Type B pancreatic cell (in vitro differentiated cells): Measurements from ENCODE around the gene OPRM1. TPM values are rescaled to one million over a fixed set of nuclear protein-coding genes. Genes with fewer than 3 reads are reported as not detected.
"Not testable (repeated sequence)": the region's sequence is repeated elsewhere in the genome, so short reads cannot be mapped to it uniquely, and the experiment has no call there.

Source experiments
- DNase-seq: peaks from one replicate; pipeline ENCODE4 v3.0.0; 2021; ENCODE audit warnings: mixed read lengths; ENCODE audit not compliant: unreplicated experiment; ENCODE audit errors: extremely low spot score
- H3K27ac Mint-ChIP-seq: 2 replicates; pipeline ENCODE4 v1.8.0; 2021; ENCODE audit warnings: mild to moderate bottlenecking, mixed read lengths
- H3K27me3 Mint-ChIP-seq: 2 replicates; pipeline ENCODE4 v1.8.0; 2021; ENCODE audit warnings: mixed read lengths
- H3K36me3 Mint-ChIP-seq: 2 replicates; pipeline ENCODE4 v1.8.0; 2021; ENCODE audit warnings: mixed read lengths
- H3K4me1 Mint-ChIP-seq: one replicate; pipeline ENCODE4 v1.8.0; 2021; ENCODE audit warnings: mixed read lengths; ENCODE audit not compliant: unreplicated experiment
- H3K4me3 Mint-ChIP-seq: 2 replicates; pipeline ENCODE4 v1.8.0; 2021; ENCODE audit warnings: mild to moderate bottlenecking, mixed read lengths
- H3K9me3 Mint-ChIP-seq: 2 replicates; pipeline ENCODE4 v1.8.0; 2021; ENCODE audit warnings: mixed read lengths
- total RNA-seq: library from RNA; stranded (reverse); gene quantifications from 2 replicates; pipeline ENCODE4 v1.2.1, GENCODE V29; 2021; ENCODE audit warnings: low replicate concordance
- TF ChIP-seq, protein P1 (sequence below): fragments of 200-600 bp; sonication (generic); conservative IDR thresholded peaks from 2 replicates; pipeline ENCODE4 v1.5.0; 2021; ENCODE audit warnings: antibody characterized with exemption, mild to moderate bottlenecking

The OPRM1 gene
- total RNA-seq, 1 donor from 2014 or later: not detected

DNA sequence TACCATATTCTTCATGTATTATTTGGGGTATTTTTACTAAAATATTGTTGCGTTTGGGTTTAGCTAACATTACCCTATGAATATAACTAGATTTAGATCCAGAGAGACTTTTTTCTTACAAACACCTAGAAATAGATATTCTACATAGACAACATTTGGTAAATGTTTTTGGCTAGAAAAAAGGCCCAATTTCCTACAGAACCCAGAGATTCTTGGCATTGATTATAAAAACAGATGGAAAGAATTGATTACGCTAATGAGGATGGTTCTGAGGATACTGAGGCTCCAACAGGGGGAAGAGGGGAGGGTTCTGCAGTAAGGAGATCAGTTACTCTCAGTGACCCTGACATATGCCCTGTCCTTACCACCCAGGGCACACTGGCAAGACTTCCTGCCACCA is 194.3 kb downstream of the OPRM1 start:
- Mint-ChIP-seq H3K27me3 (no peaks in the 10 kb centered on the region), H3K4me1 (no peaks in the 10 kb centered on the region), H3K9me3 (no peaks in the 10 kb centered on the region), H3K36me3 (no peaks in the 10 kb centered on the region), H3K4me3 (no peak overlapping the region), H3K27ac (no peak overlapping the region)
- TF ChIP-seq, protein P1, sequence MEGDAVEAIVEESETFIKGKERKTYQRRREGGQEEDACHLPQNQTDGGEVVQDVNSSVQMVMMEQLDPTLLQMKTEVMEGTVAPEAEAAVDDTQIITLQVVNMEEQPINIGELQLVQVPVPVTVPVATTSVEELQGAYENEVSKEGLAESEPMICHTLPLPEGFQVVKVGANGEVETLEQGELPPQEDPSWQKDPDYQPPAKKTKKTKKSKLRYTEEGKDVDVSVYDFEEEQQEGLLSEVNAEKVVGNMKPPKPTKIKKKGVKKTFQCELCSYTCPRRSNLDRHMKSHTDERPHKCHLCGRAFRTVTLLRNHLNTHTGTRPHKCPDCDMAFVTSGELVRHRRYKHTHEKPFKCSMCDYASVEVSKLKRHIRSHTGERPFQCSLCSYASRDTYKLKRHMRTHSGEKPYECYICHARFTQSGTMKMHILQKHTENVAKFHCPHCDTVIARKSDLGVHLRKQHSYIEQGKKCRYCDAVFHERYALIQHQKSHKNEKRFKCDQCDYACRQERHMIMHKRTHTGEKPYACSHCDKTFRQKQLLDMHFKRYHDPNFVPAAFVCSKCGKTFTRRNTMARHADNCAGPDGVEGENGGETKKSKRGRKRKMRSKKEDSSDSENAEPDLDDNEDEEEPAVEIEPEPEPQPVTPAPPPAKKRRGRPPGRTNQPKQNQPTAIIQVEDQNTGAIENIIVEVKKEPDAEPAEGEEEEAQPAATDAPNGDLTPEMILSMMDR: no peak
- DNase-seq: no peak

DNA sequence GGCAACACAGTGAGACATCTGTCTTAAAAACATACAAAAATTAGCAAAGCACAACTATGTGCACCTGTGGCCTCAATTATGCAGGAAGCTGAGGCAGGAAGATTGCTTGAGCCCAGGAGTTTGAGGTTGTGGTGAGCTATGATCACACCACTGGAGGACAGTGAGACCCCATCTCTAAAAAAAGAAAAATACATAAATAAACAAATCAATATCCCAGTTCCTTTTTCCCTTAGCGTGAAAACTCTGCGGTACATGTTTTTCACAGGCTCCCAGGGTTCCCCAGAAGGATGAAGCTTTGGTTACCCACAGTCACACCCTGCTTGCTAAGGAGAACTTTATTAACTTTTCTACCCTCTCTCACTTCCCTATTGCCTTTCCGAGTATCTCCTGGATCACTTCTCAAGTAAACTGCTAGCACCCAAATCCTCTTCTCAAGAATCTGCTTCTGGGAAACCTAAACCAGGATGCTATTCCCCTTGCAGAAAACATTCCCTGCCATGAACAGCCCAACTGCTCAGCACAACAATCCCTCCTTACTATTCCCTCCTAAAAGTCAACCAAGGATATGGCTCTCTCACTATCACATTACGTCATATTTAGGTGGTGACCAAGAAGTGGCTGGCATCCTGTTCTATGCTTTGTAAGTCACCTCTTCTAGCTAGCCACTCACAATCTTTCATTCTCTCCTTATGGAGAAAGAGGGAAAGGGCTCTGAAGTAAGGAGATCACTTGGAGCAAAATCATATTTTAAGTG is 195.2 kb downstream of the OPRM1 start:
- Mint-ChIP-seq H3K27me3 (no peaks in the 10 kb centered on the region), H3K9me3 (no peaks in the 10 kb centered on the region), H3K4me3 (no peak overlapping the region), H3K27ac (no peak overlapping the region), H3K36me3 (no peaks in the 10 kb centered on the region), H3K4me1 (no peaks in the 10 kb centered on the region)
- no peak for DNase-seq
- TF ChIP-seq, protein P1: no peak

DNA sequence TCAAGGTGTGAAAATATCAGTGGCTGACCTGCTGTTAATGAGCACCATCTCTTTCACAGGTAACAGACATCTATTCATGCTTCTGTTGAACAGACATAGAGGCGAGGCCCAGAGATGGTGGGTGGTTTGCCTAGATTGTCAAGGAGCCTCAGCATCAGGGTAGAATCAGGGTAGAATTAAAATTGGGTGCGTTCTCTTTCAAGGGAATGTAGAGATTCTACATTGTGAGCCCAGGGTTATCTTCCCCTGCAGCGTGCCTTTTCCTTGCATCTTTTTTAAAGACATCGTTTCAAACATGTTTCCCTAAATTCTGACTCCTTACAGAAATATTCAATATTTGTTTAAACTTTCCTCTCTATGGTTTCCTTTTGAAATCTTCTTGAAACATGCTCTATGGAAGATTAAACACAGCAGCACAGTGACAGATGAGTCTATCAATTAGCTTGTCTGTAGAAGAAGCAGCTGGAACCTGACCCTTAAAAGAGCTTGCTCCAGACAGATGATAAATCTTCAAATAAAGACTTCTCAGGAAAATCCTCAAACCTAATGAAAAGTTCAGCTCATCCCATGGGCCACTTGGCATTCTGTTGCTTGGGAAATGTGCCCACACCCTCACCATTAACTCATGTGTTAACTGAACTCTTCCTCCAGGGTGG is 197.7 kb downstream of the OPRM1 start:
- no peaks in the 10 kb centered on the region for H3K36me3 Mint-ChIP-seq
- no peaks in the 10 kb centered on the region for H3K27me3 Mint-ChIP-seq
- no peak for DNase-seq
- no peak overlapping the region for H3K27ac Mint-ChIP-seq
- H3K9me3 Mint-ChIP-seq: no peaks in the 10 kb centered on the region
- H3K4me1 Mint-ChIP-seq: no peaks in the 10 kb centered on the region
- TF ChIP-seq, protein P1: no peak
- no peak overlapping the region for H3K4me3 Mint-ChIP-seq

DNA sequence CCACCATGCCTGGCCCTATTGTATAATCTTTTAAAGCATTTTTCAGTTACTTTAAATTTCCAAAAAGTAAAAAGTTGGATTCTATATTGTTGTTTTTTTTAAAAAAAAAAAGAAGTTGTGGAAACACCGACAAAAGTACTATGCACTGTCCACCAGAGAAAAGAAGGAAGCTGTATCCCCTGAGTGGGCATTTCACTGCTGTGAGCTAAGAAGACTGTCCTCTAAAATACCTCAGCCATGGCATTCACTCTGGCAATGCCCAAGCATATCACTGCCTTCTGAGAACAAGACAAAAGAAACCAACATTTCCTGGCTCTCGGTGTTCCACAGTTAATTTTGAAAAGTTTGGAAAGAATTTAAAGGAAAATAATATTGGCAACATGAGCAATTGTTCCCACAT is 199.8 kb downstream of the OPRM1 start:
- H3K9me3 Mint-ChIP-seq: no peaks in the 10 kb centered on the region
- H3K27ac Mint-ChIP-seq: no peak overlapping the region
- DNase-seq: no peak
- H3K36me3 Mint-ChIP-seq: no peaks in the 10 kb centered on the region
- TF ChIP-seq, protein P1: no peak
- H3K27me3 Mint-ChIP-seq: no peaks in the 10 kb centered on the region
- no peaks in the 10 kb centered on the region for H3K4me1 Mint-ChIP-seq
- H3K4me3 Mint-ChIP-seq: no peak overlapping the region

DNA sequence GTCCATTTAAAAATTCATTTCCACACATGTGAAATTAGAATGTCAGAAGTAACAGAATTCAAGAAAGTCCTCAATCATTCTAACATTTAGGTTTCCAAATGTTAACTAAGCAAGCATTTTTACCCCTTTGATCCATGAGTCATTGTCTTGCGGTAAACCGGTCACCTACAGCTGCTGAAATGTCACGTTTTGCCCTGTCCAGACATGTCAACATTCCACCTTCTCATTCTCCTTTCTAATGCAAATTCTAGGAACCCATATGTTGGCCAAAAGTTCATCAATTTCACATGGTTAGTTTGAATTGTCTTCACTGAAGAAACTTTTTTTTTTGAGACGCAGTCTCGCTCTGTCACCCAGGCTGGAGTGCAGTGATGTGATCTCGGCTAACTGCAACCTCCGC is 200.4 kb downstream of the OPRM1 start:
- Mint-ChIP-seq H3K4me3 (no peak overlapping the region), H3K4me1 (no peaks in the 10 kb centered on the region), H3K27me3 (no peaks in the 10 kb centered on the region), H3K36me3 (no peaks in the 10 kb centered on the region), H3K27ac (no peak overlapping the region), H3K9me3 (no peaks in the 10 kb centered on the region)
- DNase-seq: no peak
- TF ChIP-seq, protein P1: no peak

- H3K9me3 Mint-ChIP-seq, H3K4me1 Mint-ChIP-seq, H3K27me3 Mint-ChIP-seq, H3K27ac Mint-ChIP-seq, DNase-seq, H3K36me3 Mint-ChIP-seq, H3K4me3 Mint-ChIP-seq: not testable (repeated sequence)
Observed at GRCh38 chr6:154241061-154241460, 202.0 kb downstream of the OPRM1 start.
